SU-DHL-6 (cell line): ENCODE data around the gene ALG9.

Experiments
- H2AFZ ChIP-seq: fragments of 200-600 bp; sonication (generic); 2 replicates; pipeline ENCODE4 v1.6.1; 2014; ENCODE audit warnings: low read depth, mild to moderate bottlenecking, moderate library complexity, mixed read lengths, antibody characterized with exemption, low read length; ENCODE audit not compliant: severe bottlenecking
- H3F3A ChIP-seq: fragments of 200-600 bp; shearing (Covaris generic); 2 replicates; pipeline ENCODE4 v1.6.0; 2016; ENCODE audit warnings: antibody characterized with exemption, mild to moderate bottlenecking; ENCODE audit not compliant: insufficient read depth
- H3K27ac ChIP-seq: fragments of 200-600 bp; sonication (generic); 2 replicates; pipeline ENCODE4 v1.5.1; 2016; ENCODE audit warnings: low read depth, mild to moderate bottlenecking, low read length, moderate library complexity, mixed read lengths
- H3K27me3 ChIP-seq: fragments of 200-600 bp; sonication (generic), shearing (Covaris generic); 2 replicates; pipeline ENCODE4 v1.6.0; 2014; ENCODE audit warnings: mild to moderate bottlenecking, low read length
- H3K36me3 ChIP-seq: fragments of 200-600 bp; sonication (generic); 2 replicates; pipeline ENCODE4 v1.6.1; 2014; ENCODE audit warnings: mild to moderate bottlenecking, low read length, mixed read lengths
- H3K4me2 ChIP-seq: fragments of 300-600, 200-600 bp; shearing (Covaris generic), sonication (generic); 2 replicates; pipeline ENCODE4 v1.6.0; 2014; ENCODE audit warnings: low read length, low read depth, mild to moderate bottlenecking; ENCODE audit not compliant: poor library complexity, severe bottlenecking
- H3K4me3 ChIP-seq: fragments of 200-600 bp; sonication (generic); 2 replicates; pipeline ENCODE4 v1.5.1; 2014; ENCODE audit warnings: antibody characterized with exemption, low read length, mild to moderate bottlenecking, mixed read lengths; ENCODE audit not compliant: insufficient read depth, poor library complexity, severe bottlenecking
- H3K79me2 ChIP-seq: fragments of 200-600 bp; sonication (generic); 2 replicates; pipeline ENCODE4 v1.6.1; 2014; ENCODE audit warnings: mild to moderate bottlenecking, low read length, moderate library complexity; ENCODE audit not compliant: insufficient read depth
- H3K9ac ChIP-seq: fragments of 200-600 bp; sonication (generic); 2 replicates; pipeline ENCODE4 v1.7.0; 2014; ENCODE audit warnings: mild to moderate bottlenecking, low read length
- H3K9me2 ChIP-seq: fragments of 200-600 bp; sonication (generic); replicated peaks from 2 replicates; pipeline ENCODE4 v1.6.1; 2014; ENCODE audit warnings: low read length; ENCODE audit not compliant: insufficient read depth
- H3K9me3 ChIP-seq: fragments of 200-600 bp; sonication (generic); 2 replicates; pipeline ENCODE4 v1.6.1; 2014; ENCODE audit warnings: low read length, mixed read lengths; ENCODE audit not compliant: insufficient read depth
- H4K20me1 ChIP-seq: fragments of 200-600 bp; sonication (generic); 2 replicates; pipeline ENCODE4 v1.6.1; 2014; ENCODE audit warnings: low read depth, mild to moderate bottlenecking, antibody characterized with exemption, low read length, moderate library complexity, mixed read lengths
- CTCF ChIP-seq: fragments of 200-600 bp; sonication (generic); IDR thresholded peaks from one replicate; pipeline ENCODE4 v1.5.1; 2017; ENCODE audit warnings: antibody characterized with exemption, mild to moderate bottlenecking, low read length, moderate library complexity; ENCODE audit not compliant: insufficient read depth, poor library complexity, severe bottlenecking
- EZH2phosphoT487 ChIP-seq: fragments of 200-600 bp; sonication (generic), shearing (Covaris generic); conservative IDR thresholded peaks from 2 replicates; pipeline ENCODE4 v1.6.1; 2018; ENCODE audit warnings: mild to moderate bottlenecking, antibody characterized with exemption, low read length, moderate library complexity, mixed read lengths

The ALG9 gene

GRCh38 chr11:111798279-111798678 lies 73.1 kb downstream of the ALG9 start:
- H3F3A ChIP-seq, result no peaks in the 10 kb centered on the region
- no peak overlapping the region for H3K27ac ChIP-seq
- no peaks in the 10 kb centered on the region for H4K20me1 ChIP-seq
- H3K4me3 ChIP-seq, result no peak overlapping the region
- H3K27me3 ChIP-seq, result no peaks in the 10 kb centered on the region
- TF ChIP-seq EZH2phosphoT487, result no peak
- TF ChIP-seq CTCF, result no peak
- no peak overlapping the region for H2AFZ ChIP-seq
- H3K36me3 ChIP-seq, result 0 out of 2 replicates have a peak, but pooled peaks cover 5% of the 10 kb centered on the region
- no peak overlapping the region for H3K4me2 ChIP-seq
- H3K9me2 ChIP-seq, result no peaks in the 10 kb centered on the region
- no peak overlapping the region for H3K9ac ChIP-seq
- no peaks in the 10 kb centered on the region; the same call in 1 of the 2 replicates for H3K9me3 ChIP-seq
- H3K79me2 ChIP-seq, result no peaks in the 10 kb centered on the region

GRCh38 chr11:111797145-111797581 lies 74.2 kb downstream of the ALG9 start:
- H3F3A ChIP-seq, result no peaks in the 10 kb centered on the region
- H3K9me2 ChIP-seq, result no peaks in the 10 kb centered on the region
- H3K4me3 ChIP-seq, result no peak overlapping the region
- H3K4me2 ChIP-seq, result no peak overlapping the region
- H2AFZ ChIP-seq, result no peak overlapping the region
- no peaks in the 10 kb centered on the region for H3K79me2 ChIP-seq
- no peaks in the 10 kb centered on the region; the same call in 1 of the 2 replicates for H3K9me3 ChIP-seq
- no peaks in the 10 kb centered on the region for H3K27me3 ChIP-seq
- TF ChIP-seq CTCF, result no peak
- no peak for TF ChIP-seq EZH2phosphoT487
- no peak overlapping the region for H3K27ac ChIP-seq
- 0 out of 2 replicates have a peak, but pooled peaks cover 1% of the 10 kb centered on the region for H3K36me3 ChIP-seq
- H4K20me1 ChIP-seq, result no peaks in the 10 kb centered on the region
- H3K9ac ChIP-seq, result no peak overlapping the region

- Histone ChIP-seq H3K27ac (no peak overlapping the region), H3K36me3 (no peaks in the 10 kb centered on the region), H3K4me3 (no peak overlapping the region), H3F3A (no peaks in the 10 kb centered on the region), H3K9me2 (no peaks in the 10 kb centered on the region), H4K20me1 (no peaks in the 10 kb centered on the region), H3K9ac (no peak overlapping the region), H2AFZ (no peak overlapping the region), H3K4me2 (no peak overlapping the region), H3K79me2 (no peaks in the 10 kb centered on the region), H3K27me3 (no peaks in the 10 kb centered on the region), H3K9me3 (no peaks in the 10 kb centered on the region; the same call in 1 of the 2 replicates)
- TF ChIP-seq CTCF (no peak), EZH2phosphoT487 (no peak)
These were observed 74.7 kb downstream of the ALG9 start for GRCh38 chr11:111796696-111797095.
